Vagina (tissue), 2 donors: Measurements from ENCODE around the gene CD160. TPM values are rescaled to one million over a fixed set of nuclear protein-coding genes. Genes with fewer than 3 reads are reported as not detected.

Experiments used
- DNase-seq, 2 donors: peaks; one replicate each; pipeline ENCODE4 v3.0.0-alpha.2; 2017; ENCODE audit errors: extremely low spot score in 2 of 2
- H3K27ac ChIP-seq: fragments of 200-600 bp; sonication (generic); one replicate; pipeline ENCODE4 v1.5.1; 2019
- H3K27me3 ChIP-seq: fragments of 200-600 bp; sonication (generic); one replicate; pipeline ENCODE4 v1.5.1; 2019
- H3K36me3 ChIP-seq, 2 donors: fragments of 200-600 bp; sonication (generic); one replicate each; pipeline ENCODE4 v1.5.1; 2017 to 2019
- H3K4me1 ChIP-seq: fragments of 200-600 bp; sonication (generic); one replicate; pipeline ENCODE4 v1.5.1; 2019
- H3K4me3 ChIP-seq, 2 donors: fragments of 200-600 bp; sonication (generic); 1 replicate in 1 of 2; 2 replicates in 1 of 2; pipeline ENCODE4 v1.5.1; 2016 to 2019
- H3K9me3 ChIP-seq: fragments of 200-600 bp; sonication (generic); one replicate; pipeline ENCODE4 v1.5.1; 2019
- POLR2A ChIP-seq, 2 donors: fragments of 450-650 bp; IDR thresholded peaks; one replicate each; pipeline ENCODE4 v1.6.1; 2017; ENCODE audit warnings: antibody characterized with exemption in 2 of 2, mild to moderate bottlenecking in 2 of 2, moderate library complexity in 2 of 2
- POLR2AphosphoS5 ChIP-seq, 2 donors: sonication (generic); formaldehyde crosslinking; IDR thresholded peaks; one replicate each; pipeline ENCODE4 v1.9.0; 2017; ENCODE audit warnings: antibody characterized with exemption in 2 of 2, mild to moderate bottlenecking in 2 of 2, low read depth in 1 of 2; ENCODE audit not compliant: insufficient read depth in 1 of 2
- intact Hi-C: fragments of 100-400 bp; cut with DNase I; formaldehyde crosslinking; loops from one replicate; pipeline ENCODE4 v1.15.1; 2023
- total RNA-seq: library from RNA; depleted of rRNA; stranded (reverse); fragments of >200 nt; gene quantifications from one replicate; pipeline ENCODE4 v1.2.3, GENCODE V29; 2016
- TF ChIP-seq, protein P1 (sequence below), 3 experiments: fragments of 450-650 bp in 2 of 3; fragments of 200-600 bp in 1 of 3; sonication (generic) in 1 of 3; IDR thresholded peaks; one replicate each; pipeline ENCODE4 v1.5.1; 2017 to 2019; ENCODE audit warnings: antibody characterized with exemption in 3 of 3, mild to moderate bottlenecking in 2 of 3, moderate library complexity in 2 of 3

Gene CD160
- total RNA-seq, 1 donor from 2014 or later, result 0.49 TPM

GRCh38 chr1:145784409-145784808, 65.1 kb downstream of the CD160 start:
- intact Hi-C loops, result no loop called here
- H3K9me3 ChIP-seq, result no peaks in the 10 kb centered on the region
- H3K36me3 ChIP-seq, result no peaks in the 10 kb centered on the region
- peak overlapping the region; percentile 42 for H3K27ac ChIP-seq
- no peak for TF ChIP-seq POLR2A (IDR thresholded peaks at IDR 0.05)
- TF ChIP-seq, protein P1, sequence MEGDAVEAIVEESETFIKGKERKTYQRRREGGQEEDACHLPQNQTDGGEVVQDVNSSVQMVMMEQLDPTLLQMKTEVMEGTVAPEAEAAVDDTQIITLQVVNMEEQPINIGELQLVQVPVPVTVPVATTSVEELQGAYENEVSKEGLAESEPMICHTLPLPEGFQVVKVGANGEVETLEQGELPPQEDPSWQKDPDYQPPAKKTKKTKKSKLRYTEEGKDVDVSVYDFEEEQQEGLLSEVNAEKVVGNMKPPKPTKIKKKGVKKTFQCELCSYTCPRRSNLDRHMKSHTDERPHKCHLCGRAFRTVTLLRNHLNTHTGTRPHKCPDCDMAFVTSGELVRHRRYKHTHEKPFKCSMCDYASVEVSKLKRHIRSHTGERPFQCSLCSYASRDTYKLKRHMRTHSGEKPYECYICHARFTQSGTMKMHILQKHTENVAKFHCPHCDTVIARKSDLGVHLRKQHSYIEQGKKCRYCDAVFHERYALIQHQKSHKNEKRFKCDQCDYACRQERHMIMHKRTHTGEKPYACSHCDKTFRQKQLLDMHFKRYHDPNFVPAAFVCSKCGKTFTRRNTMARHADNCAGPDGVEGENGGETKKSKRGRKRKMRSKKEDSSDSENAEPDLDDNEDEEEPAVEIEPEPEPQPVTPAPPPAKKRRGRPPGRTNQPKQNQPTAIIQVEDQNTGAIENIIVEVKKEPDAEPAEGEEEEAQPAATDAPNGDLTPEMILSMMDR (IDR thresholded peaks at IDR 0.05), result no peak
- TF ChIP-seq POLR2AphosphoS5 (IDR thresholded peaks at IDR 0.05; ENCODE audit: insufficient read depth in 1 of 2, low read depth in 1 of 2), result no peak
- no peak overlapping the region for H3K4me3 ChIP-seq
- no peaks in the 10 kb centered on the region for H3K27me3 ChIP-seq
- H3K4me1 ChIP-seq, result peaks cover 12% of the 10 kb centered on the region
- no peak for DNase-seq

DNA sequence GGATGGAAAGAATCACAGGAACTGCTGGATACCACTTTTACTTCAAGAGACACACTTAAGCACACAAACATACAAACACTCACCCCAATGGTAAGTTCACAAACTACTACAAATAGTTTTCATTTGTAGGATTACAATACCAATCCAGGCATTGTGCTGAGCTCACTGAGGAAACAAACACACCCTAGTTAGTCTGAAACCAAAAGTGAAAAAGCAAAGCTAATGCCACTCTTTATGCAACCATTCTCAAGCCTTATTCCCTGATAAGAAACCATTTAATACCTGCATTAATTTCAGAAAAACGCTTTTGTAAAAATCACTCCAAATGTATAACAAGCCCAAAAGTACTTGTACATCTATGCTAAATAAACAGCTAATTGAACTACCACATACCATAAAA, 66.2 kb downstream of the CD160 start:
- Histone ChIP-seq H3K27ac (no peak overlapping the region), H3K27me3 (no peaks in the 10 kb centered on the region), H3K4me3 (no peak overlapping the region), H3K36me3 (no peaks in the 10 kb centered on the region), H3K4me1 (peaks cover 12% of the 10 kb centered on the region), H3K9me3 (no peaks in the 10 kb centered on the region)
- intact Hi-C loops, result no loop called here
- DNase-seq, result no peak
- TF ChIP-seq POLR2A (IDR thresholded peaks at IDR 0.05), result no peak
- TF ChIP-seq, protein P1 (IDR thresholded peaks at IDR 0.05), result no peak
- TF ChIP-seq POLR2AphosphoS5 (IDR thresholded peaks at IDR 0.05; ENCODE audit: insufficient read depth in 1 of 2, low read depth in 1 of 2), result no peak

DNA sequence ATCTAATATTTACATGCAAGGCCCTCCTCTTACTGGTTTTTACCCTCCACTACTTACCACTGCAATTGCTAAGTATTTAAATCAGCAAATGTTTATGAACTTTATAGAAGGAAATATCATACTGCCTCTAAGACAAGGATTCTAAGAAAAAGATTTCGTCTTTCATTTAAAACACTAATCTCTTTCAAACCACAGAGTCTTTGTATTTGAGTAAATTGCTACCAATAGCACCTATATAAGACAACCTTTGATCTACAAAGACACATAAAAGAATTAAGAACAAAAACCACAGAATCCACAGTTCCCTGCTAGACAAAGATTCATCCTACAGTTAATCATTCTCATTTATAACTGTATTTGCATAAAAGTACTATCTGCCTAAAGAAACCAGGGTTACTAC, 67.0 kb downstream of the CD160 start:
- no peak for DNase-seq
- no peak overlapping the region for H3K27ac ChIP-seq
- intact Hi-C loops, result no loop called here
- H3K9me3 ChIP-seq, result no peaks in the 10 kb centered on the region
- H3K27me3 ChIP-seq, result no peaks in the 10 kb centered on the region
- no peak for TF ChIP-seq POLR2AphosphoS5 (IDR thresholded peaks at IDR 0.05; ENCODE audit: insufficient read depth in 1 of 2, low read depth in 1 of 2)
- TF ChIP-seq, protein P1 (IDR thresholded peaks at IDR 0.05), result no peak
- no peak for TF ChIP-seq POLR2A (IDR thresholded peaks at IDR 0.05)
- no peak overlapping the region for H3K4me3 ChIP-seq
- no peaks in the 10 kb centered on the region for H3K36me3 ChIP-seq
- peaks cover 12% of the 10 kb centered on the region for H3K4me1 ChIP-seq

- H3K4me3 ChIP-seq, result no peak overlapping the region
- no peaks in the 10 kb centered on the region for H3K27me3 ChIP-seq
- H3K9me3 ChIP-seq, result no peaks in the 10 kb centered on the region
- H3K27ac ChIP-seq, result no peak overlapping the region
- DNase-seq, result no peak
- intact Hi-C loops, result no loop called here
- H3K4me1 ChIP-seq, result no peaks in the 10 kb centered on the region
- TF ChIP-seq POLR2A (IDR thresholded peaks at IDR 0.05), result no peak
- TF ChIP-seq POLR2AphosphoS5 (IDR thresholded peaks at IDR 0.05; ENCODE audit: insufficient read depth in 1 of 2, low read depth in 1 of 2), result no peak
- TF ChIP-seq, protein P1 (IDR thresholded peaks at IDR 0.05), result no peak
- H3K36me3 ChIP-seq, result peaks cover 0 to 5% of the 10 kb centered on the region in 2 donors
These were observed 69.3 kb downstream of the CD160 start for GRCh38 chr1:145788580-145788979.

Other genes starting within 250 kb of the CD160 start
- 29.0 TPM for gene GPR89A, start 111.5 kb upstream of the CD160 start, total RNA-seq
- gene PDZK1, start 12.1 kb upstream of the CD160 start, total RNA-seq, result 0.49 TPM
- gene RNF115, start 104.6 kb downstream of the CD160 start, total RNA-seq, result 16.2 TPM
- 34.6 TPM for gene POLR3C, start 104.7 kb downstream of the CD160 start, total RNA-seq
- gene NUDT17, start 126.1 kb downstream of the CD160 start, total RNA-seq, result 2.5 TPM
- 40.5 TPM for gene PIAS3, start 139.6 kb downstream of the CD160 start, total RNA-seq
- gene ANKRD35, start 166.4 kb downstream of the CD160 start, total RNA-seq, result 17.9 TPM
- gene ITGA10, start 190.6 kb downstream of the CD160 start, total RNA-seq, result 6.1 TPM
- 23.6 TPM for gene PEX11B, start 199.2 kb downstream of the CD160 start, total RNA-seq
- 93.3 TPM for gene RBM8A, start 208.0 kb downstream of the CD160 start, total RNA-seq
- gene LIX1L, start 238.5 kb downstream of the CD160 start, total RNA-seq, result 25.0 TPM
- gene ANKRD34A, start 245.1 kb downstream of the CD160 start, total RNA-seq, result 1.7 TPM
- gene POLR3GL, start 245.2 kb downstream of the CD160 start, total RNA-seq, result 15.0 TPM